H1 (cell line): Measurements from ENCODE around the gene GALNT9. TPM values are rescaled to one million over a fixed set of nuclear protein-coding genes. Genes with fewer than 3 reads are reported as not detected.

Experiments used
- SUZ12 ChIP-seq: fragments of 200-600 bp; sonication (generic); IDR thresholded peaks from 2 replicates; pipeline ENCODE4 v1.6.1; 2012; ENCODE audit warnings: mild to moderate bottlenecking, inconsistent platforms, low read length, moderate library complexity, mixed read lengths
- TCF12 ChIP-seq: IDR thresholded peaks from 2 replicates; pipeline ENCODE4 v1.6.1; 2011; ENCODE audit warnings: low read depth, mild to moderate bottlenecking, low read length
- polyA plus RNA-seq, 7 experiments: library from polyadenylated mRNA; depleted of rRNA in 3 of 7; stranded (reverse) in 5 of 7; unstranded in 2 of 7; fragments of >200 nt in 5 of 7; fragments of 200-250 nt in 2 of 7; gene quantifications; 1 replicate in 5 of 7; 2 replicates in 1 of 7; 4 replicates in 1 of 7; pipeline versions ENCODE4 v1.2.1 to v1.2.3, GENCODE V29; 2011 to 2013; ENCODE audit warnings: missing spikeins in 2 of 7, mixed read lengths in 2 of 7
- total RNA-seq: library from RNA; stranded (reverse); fragmentation: NEBNext Ultra II Directional; extraction: Animal tissue kit (Norgen Biotek cat#: 25700); gene quantifications from 2 replicates; pipeline ENCODE4 v1.2.1, GENCODE V29; 2021
- TF ChIP-seq, protein P1 (sequence below): IDR thresholded peaks from 2 replicates; pipeline ENCODE4 v1.6.1; 2011; ENCODE audit warnings: low read length, improper control_type of control experiment

GALNT9 gene
- total and polyA plus RNA-seq, 2 of the 8 experiments (the other 6 are each of a cell fraction or from before 2014, with no cell fraction given), result 2.0 to 3.6 TPM

DNA sequence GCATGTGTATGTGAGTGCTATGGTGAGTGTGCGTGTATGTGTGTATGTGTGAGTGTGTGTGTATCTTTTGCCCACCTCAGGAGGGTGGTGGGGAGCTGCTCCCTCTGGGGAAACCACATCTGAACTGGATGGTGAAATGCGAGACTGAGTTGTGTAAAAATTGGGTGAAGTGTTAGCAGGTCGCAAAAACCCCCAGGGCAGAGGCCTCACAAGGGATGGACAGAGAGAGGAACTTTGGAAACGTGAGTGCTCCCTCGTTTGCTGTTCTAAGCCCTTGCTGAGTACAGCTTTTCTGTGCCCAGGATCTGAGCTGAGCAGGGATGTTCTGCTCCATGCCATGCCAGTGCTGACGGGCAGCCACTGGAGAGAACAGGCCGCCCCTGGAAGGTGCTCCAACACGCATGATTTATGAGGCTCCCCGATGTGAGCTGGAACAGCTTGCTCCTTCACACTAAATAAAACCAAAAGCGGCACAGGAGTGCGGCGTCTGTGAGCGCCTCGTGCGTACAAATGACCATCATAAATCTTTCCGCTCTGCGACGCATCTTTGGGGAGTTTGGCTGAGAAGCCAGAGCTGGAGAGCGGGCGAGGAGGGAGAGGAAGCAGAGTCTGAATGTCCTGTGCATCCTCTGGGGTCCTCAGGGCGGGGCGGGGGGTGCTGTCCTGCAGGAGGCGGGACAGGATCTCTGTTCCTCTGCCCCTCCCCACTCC, 14.1 kb upstream of the GALNT9 start (continued):
- TF ChIP-seq, protein P1, sequence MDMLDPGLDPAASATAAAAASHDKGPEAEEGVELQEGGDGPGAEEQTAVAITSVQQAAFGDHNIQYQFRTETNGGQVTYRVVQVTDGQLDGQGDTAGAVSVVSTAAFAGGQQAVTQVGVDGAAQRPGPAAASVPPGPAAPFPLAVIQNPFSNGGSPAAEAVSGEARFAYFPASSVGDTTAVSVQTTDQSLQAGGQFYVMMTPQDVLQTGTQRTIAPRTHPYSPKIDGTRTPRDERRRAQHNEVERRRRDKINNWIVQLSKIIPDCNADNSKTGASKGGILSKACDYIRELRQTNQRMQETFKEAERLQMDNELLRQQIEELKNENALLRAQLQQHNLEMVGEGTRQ, result no peak
- TF ChIP-seq TCF12 (no peak), SUZ12 (no peak)
- TF ChIP-seq, all 59 proteins: peak for 0
